Ishikawa (cell line): ENCODE measurements around the gene IL11RA.

ENCODE experiments used
- CREB1 ChIP-seq: IDR thresholded peaks from 2 replicates; pipeline ENCODE4 v1.6.1; 2012; ENCODE audit warnings: low read depth
- EP300 ChIP-seq: IDR thresholded peaks from 2 replicates; pipeline ENCODE4 v1.6.1; 2012; ENCODE audit warnings: borderline replicate concordance
- MAX ChIP-seq: IDR thresholded peaks from 2 replicates; pipeline ENCODE4 v1.6.1; 2012

DNA sequence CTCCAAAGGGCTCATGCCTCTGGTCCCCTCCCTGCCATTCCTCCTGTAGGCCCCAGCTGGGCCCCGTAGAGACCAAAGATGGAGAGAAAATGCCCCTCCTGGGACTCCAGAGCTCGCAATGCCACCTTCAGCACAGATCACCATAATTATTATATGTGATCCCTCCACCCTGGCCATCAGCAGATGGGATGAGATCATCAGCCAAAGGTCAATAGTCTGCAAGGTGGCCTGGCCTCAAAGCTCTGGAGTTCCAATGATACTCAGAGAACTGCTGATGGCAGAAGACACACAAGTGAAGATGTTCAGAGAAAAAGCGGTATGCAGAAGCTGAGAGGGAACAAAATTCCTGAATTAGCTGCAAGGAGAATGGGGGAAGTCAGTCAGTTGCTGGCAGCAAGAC lies 45.1 kb upstream of the IL11RA start:
- no peak for TF ChIP-seq EP300
- TF ChIP-seq MAX = no peak
- no peak for TF ChIP-seq CREB1
